Pulmonary artery endothelial cell (primary cell): ENCODE measurements around the gene FAM184A. TPM values are rescaled to one million over a fixed set of nuclear protein-coding genes. Genes with fewer than 3 reads are reported as not detected.

Experiments
- DNase-seq: peaks from one replicate; pipeline ENCODE4 v3.0.0-alpha.2; 2011; ENCODE audit warnings: low read depth, low spot score
- total RNA-seq: library from RNA; depleted of rRNA; stranded (reverse); fragments of >200 nt; gene quantifications from 2 replicates; pipeline ENCODE4 v1.2.3, GENCODE V29; 2014

The FAM184A gene
- total RNA-seq, 1 donor from 2014 or later, result 0.26 TPM

DNA sequence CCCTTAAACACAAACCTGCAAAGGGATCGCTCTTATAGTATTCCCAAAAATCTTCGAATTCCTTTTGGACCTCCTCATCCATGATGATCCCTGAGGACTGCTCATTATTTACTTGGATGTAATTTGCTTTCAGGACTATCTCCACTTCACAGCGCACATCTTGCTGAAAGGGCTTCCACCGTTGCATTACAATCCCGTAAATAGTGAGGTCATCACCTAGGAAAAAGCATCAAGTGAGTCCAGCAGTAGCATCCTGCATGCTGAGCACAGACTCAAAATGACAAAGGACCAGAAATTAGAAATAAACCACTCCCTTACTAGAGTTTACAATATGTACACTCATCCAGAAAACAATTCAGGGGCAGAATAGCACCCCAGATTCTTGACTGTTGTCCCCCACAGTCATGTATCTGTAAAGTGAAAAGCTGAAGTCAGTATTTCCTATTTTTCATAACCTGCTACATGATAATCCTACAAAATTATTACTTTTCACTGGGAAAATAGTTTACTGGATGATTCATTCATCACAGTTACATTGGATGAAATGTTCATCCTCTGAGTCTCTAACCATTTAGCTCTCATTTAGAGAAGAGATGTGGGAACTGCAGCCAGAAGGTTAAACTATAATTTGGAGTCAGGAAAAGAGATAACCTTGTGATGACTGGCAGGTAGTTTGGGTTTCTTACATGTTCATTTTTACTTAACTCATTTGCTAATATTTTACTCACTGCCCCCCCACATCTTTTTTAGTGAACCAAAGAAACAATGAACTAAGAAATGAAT is 160.7 kb downstream of the FAM184A start:
- no peak for DNase-seq

DNA sequence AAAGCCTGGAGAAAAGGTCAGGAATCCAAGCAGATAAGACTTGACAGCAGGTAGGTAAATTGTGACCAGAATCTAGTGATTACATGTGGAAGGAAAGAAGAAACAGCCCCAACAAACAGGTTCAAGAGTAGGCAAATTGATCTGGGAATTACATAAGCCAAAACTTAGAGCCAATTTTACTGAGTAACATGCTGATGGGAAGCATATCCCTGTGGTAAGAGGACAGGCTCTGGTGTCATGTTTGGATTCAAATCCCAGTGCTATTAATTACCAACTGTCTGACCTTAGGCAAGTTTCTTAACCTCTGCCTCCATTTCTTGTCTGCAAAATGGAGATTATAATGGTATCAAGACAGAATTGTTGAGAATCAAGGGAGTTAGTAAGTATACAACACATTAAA is 163.9 kb downstream of the FAM184A start:
- DNase-seq, result no peak

DNA sequence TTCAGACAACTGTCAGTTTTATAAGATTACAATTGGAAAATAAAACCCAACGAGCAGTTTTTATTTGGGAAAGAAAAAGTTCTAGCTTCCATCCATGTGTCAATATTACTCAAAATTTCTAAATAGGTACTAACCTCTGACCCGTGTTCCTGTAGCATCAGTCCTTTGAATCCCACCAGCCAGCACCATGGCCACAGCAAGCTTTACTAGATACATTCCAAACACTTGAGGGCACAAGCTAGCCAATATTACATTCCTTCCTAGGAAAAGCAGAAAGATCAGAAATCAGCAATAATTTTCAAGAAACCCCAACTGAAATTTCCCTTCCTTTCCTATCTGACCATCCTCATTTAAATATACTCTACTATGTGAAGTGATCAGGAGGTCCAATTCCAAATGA is 165.3 kb downstream of the FAM184A start:
- DNase-seq, result no peak

DNA sequence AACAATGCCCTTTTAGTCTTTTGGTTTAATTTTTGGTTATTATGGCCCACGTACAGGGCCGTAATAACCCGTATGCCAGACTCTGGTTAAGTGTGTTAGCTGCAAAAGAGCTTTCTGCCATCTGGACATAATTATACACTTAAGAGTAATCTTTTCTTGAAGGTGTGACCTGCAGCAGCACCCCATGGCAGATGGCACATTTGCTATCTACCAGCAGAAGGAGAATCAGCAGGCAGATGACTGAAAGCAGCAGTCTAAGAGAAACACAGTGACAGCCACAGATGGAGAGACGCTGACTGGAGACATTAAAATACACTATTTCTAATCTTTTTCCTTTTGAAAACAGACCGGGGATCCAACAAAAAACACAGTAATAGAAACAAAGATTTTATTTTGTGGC is 165.8 kb downstream of the FAM184A start:
- DNase-seq, result no peak

Other genes starting within 250 kb of the FAM184A start
- 23.4 and 24.0 TPM in 2 replicates for gene ASF1A, start 184.5 kb downstream of the FAM184A start, total RNA-seq
- 11.9 and 14.8 TPM in 2 replicates for gene MCM9, start 143.5 kb downstream of the FAM184A start, total RNA-seq